NCI-H1417 treated with DMSO at 0.1 percent for 48 hours (cell line): Measurements from ENCODE around the gene NMT1.

Source experiments
- DNase-seq: peaks from one replicate; lab custom pipeline; 2025; lab: John Stamatoyannopoulos, UW

NMT1 gene

DNA sequence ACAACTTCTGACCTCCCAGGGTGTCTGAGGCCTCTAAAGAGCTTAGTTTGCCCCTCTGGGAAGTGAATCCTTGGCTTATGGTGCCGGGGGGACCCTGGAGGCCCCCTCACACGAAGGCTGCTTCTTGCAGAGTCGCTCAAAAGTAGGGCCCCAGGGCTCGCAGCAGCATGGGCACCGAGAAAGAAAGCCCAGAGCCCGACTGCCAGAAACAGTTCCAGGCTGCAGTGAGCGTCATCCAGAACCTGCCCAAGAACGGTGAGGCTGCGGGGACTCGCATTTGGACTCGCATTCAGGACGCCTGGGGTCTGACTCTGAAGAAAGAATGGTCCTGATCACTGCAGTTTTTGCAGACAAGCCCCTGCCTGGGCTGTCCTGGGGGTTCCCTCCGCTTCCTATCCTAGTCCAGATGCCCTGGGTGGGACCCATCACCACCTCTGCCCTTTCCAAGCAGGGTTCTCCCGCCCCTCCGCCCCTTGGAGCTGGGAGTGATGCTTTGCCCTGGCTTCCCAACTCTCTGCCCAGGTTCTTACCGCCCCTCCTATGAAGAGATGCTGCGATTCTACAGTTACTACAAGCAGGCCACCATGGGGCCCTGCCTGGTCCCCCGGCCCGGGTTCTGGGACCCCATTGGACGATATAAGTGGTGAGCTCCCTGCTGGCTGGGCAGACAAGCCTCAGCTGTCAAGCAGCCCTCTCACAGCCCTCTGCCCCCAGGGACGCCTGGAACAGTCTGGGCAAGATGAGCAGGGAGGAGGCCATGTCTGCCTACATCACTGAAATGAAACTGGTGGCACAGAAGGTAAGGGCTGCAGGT lies 75.1 kb downstream of the NMT1 start:
- DNase-seq, result no peak

DNA sequence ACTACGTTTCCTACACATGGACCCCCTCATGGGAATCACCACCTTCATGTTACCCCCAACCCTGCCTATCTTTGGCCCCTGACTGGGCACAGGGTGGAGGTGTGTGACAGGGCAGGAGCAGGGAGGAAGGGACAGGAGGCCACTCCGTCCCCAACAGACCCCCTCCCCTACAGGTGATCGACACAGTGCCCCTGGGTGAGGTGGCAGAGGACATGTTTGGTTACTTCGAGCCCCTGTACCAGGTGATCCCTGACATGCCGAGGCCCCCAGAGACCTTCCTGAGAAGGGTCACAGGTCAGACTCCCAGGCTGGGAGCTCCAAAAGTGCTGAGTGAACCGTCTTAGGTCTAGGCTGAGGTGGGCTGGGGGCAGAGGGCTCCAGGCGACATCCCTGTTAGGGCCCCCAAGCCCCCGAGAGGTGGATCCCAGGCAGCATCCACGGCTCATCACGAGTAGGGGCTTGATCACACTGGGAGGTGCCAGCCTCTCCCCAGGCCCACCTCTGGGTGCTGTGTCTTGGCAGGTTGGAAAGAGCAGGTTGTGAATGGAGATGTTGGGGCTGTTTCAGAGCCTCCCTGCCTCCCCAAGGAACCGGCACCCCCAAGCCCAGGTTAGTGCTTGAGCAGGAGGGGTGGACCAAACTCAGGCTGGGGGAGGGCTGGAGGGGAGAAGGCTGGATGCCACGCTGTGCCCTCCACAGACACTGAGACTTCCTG lies 75.9 kb downstream of the NMT1 start:
- no peak for DNase-seq

DNA sequence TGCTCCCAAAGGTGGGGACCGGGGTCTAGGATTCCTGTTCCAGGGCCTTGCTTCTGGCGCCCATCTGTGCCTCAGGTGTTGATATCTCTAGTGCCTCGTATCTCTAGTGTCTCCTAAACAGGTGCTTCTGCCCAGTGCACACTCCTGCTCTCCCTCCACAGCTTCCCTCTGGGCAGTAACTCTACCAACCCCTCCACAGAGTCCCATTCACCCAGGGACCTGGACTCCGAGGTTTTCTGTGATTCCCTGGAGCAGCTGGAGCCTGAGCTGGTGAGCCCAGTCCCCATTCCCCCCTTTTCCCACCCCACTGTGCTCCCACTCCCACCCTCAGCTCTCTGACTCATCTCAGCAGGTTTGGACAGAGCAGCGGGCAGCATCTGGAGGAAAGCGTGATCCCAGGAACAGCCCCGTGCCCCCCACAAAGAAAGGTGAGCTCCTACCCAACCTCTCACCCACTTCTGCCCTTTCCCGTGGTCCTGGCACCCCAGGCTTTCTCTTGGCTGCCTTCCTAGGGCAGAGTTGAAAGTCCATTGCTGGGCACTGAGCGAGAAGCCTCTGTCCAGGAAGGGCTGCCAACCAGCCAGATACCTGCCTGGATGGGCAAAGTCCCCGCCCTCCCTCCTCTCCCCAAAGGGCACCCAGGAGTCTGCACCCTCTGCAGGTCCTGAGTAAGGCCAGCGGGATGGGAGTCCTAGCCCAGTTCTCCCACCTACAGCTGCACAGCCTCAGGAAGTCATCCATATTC lies 76.6 kb downstream of the NMT1 start:
- no peak for DNase-seq

DNA sequence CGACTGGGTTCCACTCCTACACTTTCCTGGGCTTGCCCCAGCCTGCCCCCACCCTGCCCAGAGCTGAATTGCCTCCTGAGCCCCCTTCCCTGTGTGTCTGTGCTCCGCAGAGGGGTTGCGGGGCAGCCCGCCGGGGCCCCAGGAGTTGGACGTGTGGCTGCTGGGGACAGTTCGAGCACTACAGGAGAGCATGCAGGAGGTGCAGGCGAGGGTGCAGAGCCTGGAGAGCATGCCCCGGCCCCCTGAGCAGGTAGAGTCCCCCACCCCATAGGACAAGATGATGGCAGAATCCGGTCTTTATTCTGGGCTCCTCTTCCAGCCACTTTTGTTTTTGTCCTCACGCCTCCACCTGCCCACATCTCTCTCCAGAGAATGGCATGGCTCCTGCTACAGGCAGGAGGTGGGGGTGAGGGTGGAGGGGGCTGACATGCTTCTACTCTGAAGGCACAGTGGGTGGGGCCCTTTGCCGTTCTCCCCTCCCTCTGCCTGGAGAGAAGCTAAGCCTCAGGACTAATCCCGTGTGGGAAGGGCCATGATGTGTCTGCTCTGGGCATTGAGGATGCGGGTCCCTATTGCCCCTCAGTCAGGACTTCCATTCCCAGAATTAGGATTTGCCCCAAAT lies 77.9 kb downstream of the NMT1 start:
- no peak for DNase-seq

DNA sequence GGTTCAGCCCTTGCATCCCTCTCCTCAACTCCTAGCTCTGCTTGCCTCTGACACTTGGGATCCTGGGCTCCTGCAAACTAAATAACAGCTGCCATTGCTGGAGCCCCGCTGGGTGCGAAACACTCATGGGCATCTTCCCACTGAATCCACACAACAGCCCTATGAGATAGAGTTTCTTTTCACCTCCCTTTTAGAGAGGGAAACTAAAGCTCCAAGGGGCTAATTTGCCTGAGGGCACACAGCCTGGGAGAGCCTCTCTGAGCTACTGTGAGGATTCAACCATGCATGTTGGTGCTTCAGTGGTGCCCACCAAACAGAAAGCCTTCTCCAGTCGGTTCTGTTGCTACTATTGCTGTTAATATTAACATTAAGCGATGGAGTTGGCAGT lies 78.4 kb downstream of the NMT1 start:
- no peak for DNase-seq

DNA sequence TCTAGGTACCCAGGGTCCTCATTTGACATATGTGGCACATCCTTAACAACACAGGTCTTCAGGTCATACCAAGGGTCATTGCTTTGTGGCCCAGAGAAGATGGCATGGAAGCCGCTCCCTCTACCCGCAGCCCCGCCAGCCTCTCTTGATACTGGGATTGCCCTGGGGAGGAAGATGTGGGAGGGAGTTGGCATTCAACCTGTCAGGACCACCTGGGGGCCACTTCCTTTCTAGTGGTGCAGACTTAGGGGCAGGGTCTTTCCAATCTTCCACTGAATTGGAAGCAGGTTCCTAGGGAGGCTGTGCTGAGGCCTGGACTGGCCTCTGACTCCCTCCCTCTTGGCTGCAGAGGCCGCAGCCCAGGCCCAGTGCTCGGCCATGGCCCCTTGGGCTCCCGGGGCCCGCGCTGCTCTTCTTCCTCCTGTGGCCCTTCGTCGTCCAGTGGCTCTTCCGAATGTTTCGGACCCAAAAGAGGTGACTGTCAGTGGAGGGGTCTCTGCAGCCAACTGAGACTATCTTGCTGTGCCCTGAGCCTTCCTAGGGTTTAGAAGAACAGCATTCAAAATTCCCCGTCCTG lies 82.1 kb downstream of the NMT1 start:
- no peak for DNase-seq

DNA sequence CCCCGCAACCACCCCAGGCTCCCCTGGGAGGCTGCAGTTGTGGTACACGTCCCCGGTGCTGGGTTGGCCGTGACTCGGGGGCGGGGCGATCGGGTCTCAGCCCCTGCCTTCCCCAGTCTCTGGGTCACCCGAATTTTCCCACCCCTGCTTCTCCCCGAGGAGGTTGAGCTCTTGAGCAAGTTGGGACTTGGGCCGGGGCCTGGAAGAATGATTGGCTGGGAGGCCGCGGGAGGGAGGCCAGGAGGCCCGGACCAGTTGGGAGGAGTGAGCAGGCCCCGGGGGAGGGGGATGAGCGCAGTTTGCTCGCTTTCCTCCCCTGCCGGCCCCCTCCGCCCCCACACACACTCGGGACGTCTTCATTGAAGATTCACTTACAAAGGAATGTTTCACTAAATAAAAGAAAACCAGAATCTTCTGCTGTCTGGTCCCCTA lies 82.7 kb downstream of the NMT1 start:
- DNase-seq, result no peak

DNA sequence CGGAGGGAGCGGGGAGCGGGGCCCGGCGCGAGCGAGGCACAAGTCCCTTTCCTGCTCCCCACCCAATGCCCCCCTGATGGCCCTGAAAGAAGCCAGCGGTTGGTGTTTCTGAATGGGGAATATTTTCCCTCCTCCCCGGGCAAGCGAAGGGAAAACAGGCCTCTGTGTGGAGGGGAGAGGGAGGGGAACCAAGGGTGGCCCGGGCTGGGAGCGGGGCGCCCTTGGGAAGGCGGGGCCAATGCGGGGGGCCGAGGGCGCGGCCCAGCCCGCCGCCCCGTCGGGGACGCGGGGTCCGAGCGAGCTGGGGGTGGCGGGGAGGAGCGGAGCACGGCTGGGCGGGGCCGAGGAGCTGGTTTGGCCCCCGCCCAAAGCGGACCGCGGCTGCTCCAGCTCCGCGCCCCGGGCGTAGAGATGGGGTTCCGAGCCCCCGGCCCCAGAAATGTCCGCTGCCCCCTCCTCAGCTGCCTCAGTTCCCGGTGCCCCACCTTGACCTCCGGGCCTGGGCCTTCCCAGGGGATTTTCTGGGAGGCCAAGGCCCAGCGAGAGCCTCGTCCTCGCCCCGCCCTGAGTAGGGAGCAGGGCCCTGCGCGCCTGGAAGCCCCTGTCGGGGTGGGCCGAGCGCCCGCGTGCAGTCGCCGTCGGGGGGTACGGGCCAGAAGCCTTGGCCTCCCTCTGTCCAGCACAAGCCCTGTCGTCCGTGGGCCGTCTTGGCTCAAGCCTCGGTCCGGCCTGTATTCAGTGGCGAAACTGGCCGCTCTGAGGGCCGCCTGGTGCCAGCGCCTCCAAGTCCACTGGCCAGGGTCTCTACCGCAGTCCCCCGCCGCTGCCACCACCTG lies 83.3 kb downstream of the NMT1 start:
- no peak for DNase-seq

DNA sequence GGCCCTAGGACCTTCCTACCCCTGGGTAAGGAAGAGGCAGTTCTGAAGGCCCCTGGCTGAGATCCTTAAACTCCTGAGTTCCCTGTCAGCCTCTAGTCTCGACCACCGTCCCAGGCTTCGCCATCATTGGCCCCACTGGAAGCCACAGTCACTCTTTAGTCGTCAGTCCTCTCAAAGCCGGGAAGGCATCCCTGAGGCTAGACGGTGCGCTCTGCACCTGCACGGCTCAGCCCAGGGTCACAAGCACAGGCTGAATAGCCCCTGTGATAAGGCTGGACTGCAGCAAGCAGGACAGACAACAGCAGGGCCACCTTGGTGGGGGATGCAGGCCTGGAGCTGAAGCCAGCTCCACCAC lies 83.9 kb downstream of the NMT1 start:
- no peak for DNase-seq

DNA sequence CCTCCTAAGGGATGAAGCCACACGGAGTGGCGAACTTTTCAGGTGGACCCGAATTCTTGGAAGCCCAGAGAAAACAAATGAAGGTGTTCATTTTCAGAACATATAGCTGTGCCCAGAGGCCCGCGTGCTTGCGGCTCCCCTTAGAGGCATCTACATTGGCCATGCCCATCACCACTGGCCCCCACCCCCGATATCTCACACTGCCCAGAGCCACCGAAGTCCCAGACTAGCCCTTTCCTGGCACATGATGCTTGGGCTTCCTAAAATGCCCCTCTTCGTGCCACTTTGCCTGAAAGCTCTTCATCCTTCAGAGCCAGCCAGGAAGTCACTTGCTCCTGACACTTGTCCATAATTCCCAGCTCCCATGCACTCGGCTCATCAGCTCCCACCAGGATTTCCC lies 85.0 kb downstream of the NMT1 start:
- no peak for DNase-seq

DNA sequence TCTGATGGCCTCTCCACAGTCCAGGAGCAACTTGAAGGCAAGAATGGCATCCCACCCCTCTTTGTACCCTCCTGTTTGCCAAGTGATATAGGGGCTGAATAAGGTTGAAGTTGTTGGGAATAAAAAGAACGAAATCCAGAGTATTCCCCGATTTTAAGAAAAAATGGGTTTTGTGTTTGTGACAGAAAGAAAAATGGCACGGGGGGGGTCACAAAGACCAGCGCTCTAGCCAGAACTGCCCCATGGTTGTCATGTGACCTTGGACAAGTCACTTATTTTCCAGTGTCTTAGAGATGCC lies 85.4 kb downstream of the NMT1 start:
- DNase-seq, result no peak

DNA sequence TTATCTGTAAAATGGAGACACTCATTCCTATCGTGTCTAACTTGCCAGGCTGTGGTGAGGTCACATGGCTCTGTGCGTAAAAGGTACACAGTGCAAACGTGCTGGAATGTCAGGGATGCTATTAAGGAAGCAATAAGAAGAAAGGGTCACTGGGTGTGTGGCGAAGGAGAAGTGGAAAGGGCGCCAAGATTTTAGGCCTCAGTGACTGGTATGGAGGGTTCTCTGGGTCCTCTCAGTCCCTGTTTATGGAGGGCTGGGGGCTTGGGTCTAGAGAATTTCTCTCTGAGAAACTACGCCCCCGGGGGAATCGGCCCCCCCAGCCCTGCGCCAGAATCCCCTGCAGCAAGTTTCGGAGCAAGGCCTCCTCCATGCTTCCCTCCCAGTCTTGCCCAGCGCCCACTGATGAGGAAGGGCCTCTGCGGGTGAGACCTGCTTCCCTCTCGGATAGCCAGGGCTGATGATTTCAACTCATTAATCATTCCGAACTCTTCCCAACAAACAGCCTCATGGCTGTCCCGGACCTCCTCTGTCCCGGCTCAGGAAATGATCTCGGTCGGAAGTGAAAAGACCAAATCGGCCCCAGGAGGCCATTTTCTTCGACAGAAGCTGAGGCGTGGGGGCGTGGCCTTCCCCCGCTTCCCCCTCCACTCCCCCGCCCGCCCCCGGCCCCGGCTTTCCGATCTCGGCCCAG lies 85.9 kb downstream of the NMT1 start:
- DNase-seq, result no peak

DNA sequence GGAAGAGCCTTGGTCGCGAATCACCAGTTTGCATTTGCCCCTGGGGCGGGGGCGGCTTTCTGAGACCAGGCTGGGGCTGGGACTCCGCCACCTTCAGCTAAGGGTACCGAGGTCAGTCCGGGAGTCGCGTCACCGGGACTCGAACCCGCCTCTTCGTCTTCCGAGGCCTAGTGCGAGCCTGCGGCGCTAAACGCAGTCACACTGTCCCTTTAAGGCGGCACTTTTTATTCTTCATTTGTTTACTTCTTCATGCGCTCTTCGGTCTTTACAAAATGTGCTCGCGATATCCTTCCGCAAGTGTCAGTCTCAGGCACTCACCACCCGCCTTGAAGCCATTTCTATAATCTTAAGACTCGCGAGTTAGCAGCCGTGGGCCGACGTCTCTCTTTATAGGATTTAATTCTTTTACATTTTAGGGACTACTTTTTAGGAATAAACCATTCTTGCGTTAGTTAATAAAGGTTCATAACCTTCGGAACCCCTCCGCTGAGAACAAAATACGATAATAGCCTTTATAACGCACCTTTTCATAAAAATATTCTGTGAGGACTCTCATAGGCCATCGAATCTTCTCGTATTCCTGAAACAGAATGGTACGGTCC lies 86.6 kb downstream of the NMT1 start:
- DNase-seq, result peak; percentile 90

DNA sequence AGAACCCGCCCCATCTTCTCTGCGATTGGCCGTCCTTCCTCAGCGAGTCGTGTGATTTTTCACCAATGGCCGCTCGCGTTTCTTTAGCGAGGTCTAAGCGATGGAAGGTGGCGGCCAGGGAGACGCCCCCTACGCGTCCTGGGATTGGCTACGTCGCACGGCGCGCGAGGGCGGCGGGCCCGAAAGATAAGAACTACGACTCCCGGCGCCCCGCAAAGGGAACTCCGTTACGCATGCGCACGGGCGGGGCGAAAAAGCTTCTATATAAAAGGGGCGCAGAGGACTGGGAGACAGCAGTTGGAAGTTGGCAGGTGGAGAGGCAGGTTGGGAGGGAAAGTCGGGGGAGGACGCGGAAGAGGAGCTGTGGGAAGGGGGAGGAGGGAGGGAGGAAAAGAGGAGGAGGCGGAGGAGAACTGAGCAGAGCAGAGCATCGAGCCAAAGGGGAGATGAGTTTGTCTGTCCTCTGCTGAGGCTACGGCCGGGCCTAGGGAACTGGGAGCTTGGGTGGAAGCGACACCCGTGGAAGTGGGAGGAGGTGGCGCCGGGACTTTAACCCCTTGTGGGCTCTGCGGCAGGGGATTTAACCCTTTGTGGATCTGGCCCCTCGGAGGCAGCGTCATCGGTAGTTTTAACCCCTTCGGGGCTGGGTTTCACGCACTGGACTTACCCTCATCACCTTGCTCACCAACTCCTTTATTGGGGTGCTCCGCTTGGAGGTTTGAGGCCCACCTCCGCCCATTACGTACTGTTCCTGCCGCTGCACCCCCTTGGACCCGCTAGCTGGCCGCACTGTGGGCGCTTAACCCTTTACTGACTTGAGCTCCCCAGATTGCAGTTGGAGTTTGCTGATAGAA lies 87.3 kb downstream of the NMT1 start, which contains the start of gene HEXIM1:
HEXIM1 (plus strand) TSS at position 293 of the 854 bp plus-strand sequence. CDS start 716 bp downstream, outside the sequence.
- DNase-seq, result peak; percentile 96

DNA sequence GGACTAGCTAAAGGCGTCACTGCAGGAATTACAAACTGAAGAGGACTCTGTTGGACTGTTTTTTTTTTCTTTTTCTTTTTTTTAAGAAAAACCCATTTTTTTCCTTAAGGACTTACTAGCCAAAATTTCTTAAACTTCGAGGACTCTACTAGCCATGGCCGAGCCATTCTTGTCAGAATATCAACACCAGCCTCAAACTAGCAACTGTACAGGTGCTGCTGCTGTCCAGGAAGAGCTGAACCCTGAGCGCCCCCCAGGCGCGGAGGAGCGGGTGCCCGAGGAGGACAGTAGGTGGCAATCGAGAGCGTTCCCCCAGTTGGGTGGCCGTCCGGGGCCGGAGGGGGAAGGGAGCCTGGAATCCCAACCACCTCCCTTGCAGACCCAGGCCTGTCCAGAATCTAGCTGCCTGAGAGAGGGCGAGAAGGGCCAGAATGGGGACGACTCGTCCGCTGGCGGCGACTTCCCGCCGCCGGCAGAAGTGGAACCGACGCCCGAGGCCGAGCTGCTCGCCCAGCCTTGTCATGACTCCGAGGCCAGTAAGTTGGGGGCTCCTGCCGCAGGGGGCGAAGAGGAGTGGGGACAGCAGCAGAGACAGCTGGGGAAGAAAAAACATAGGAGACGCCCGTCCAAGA lies 88.0 kb downstream of the NMT1 start:
- DNase-seq, result peak; percentile 17

DNA sequence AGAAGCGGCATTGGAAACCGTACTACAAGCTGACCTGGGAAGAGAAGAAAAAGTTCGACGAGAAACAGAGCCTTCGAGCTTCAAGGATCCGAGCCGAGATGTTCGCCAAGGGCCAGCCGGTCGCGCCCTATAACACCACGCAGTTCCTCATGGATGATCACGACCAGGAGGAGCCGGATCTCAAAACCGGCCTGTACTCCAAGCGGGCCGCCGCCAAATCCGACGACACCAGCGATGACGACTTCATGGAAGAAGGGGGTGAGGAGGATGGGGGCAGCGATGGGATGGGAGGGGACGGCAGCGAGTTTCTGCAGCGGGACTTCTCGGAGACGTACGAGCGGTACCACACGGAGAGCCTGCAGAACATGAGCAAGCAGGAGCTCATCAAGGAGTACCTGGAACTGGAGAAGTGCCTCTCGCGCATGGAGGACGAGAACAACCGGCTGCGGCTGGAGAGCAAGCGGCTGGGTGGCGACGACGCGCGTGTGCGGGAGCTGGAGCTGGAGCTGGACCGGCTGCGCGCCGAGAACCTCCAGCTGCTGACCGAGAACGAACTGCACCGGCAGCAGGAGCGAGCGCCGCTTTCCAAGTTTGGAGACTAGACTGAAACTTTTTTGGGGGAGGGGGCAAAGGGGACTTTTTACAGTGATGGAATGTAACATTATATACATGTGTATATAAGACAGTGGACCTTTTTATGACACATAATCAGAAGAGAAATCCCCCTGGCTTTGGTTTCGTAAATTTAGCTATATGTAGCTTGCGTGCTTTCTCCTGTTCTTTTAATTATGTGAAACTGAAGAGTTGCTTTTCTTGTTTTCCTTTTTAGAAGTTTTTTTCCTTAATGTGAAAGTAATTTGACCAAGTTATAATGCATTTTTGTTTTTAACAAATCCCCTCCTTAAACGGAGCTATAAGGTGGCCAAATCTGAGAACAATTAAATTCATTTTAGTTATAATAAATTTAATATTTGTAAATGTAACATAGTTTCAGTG lies 88.8 kb downstream of the NMT1 start:
- DNase-seq, result no peak
